ENCODE measurements around the gene ADAM12.
A peak's percentile ranks its signal among the peaks of the same experiment; 100 is the strongest.

The ADAM12 gene

GRCh38 chr10:126245501-126245900 is 142.8 kb downstream of the ADAM12 start:
- in situ Hi-C loops (cut with HindIII; ENCODE audit: low sequenced_read_pairs), result no loop called here
- TF ChIP-seq CTCF (IDR thresholded peaks at IDR 0.05; ENCODE audit: low read depth, low read length, missing control alignments), result no peak

GRCh38 chr10:126243971-126244370 is 144.3 kb downstream of the ADAM12 start:
- peak; percentile 97 for DNase-seq (ENCODE audit: low read depth)
- H3K4me3 ChIP-seq (ENCODE audit: low read depth, low read length), result no peak overlapping the region
- TF ChIP-seq CTCF (IDR thresholded peaks at IDR 0.05; ENCODE audit: low read depth, low read length, missing control alignments), result no peak
- in situ Hi-C loops (cut with HindIII; ENCODE audit: low sequenced_read_pairs), result loop anchor here (5.0 kb wide), 1 partner anchor 37 kb away; no protein-coding TSS in a partner anchor

More at GRCh38 chr10:126245501-126245900, 142.8 kb downstream of the ADAM12 start:
- no peak overlapping the region for H3K4me3 ChIP-seq (ENCODE audit: low read depth, low read length)
- DNase-seq (ENCODE audit: low read depth), result no peak

- no peak for TF ChIP-seq CTCF (IDR thresholded peaks at IDR 0.05; ENCODE audit: low read depth, low read length, missing control alignments)
- H3K4me3 ChIP-seq (ENCODE audit: low read depth, low read length), result no peak overlapping the region
- DNase-seq (ENCODE audit: low read depth), result no peak
- in situ Hi-C loops (cut with HindIII; ENCODE audit: low sequenced_read_pairs), result loop anchor here (5.0 kb wide), 1 partner anchor 36 kb away; no protein-coding TSS in a partner anchor
Observed at GRCh38 chr10:126243306-126243705, 145.0 kb downstream of the ADAM12 start.

GRCh38 chr10:126242397-126243260 is 145.6 kb downstream of the ADAM12 start:
- TF ChIP-seq CTCF (IDR thresholded peaks at IDR 0.05; ENCODE audit: low read depth, low read length, missing control alignments), result no peak
- no peak for DNase-seq (ENCODE audit: low read depth)
- in situ Hi-C loops (cut with HindIII; ENCODE audit: low sequenced_read_pairs), result loop anchor here (5.0 kb wide), 1 partner anchor 35 kb away; no protein-coding TSS in a partner anchor
- H3K4me3 ChIP-seq (ENCODE audit: low read depth, low read length), result no peak overlapping the region

- TF ChIP-seq CTCF (IDR thresholded peaks at IDR 0.05; ENCODE audit: low read depth, low read length, missing control alignments), result no peak
- H3K4me3 ChIP-seq (ENCODE audit: low read depth, low read length), result no peak overlapping the region
- DNase-seq (ENCODE audit: low read depth), result no peak
- in situ Hi-C loops (cut with HindIII; ENCODE audit: low sequenced_read_pairs), result loop anchor here (5.0 kb wide), 1 partner anchor 33 kb away; no protein-coding TSS in a partner anchor
Observed at GRCh38 chr10:126240483-126240882, 147.8 kb downstream of the ADAM12 start.

- no peak overlapping the region for H3K4me3 ChIP-seq (ENCODE audit: low read depth, low read length)
- no peak for TF ChIP-seq CTCF (IDR thresholded peaks at IDR 0.05; ENCODE audit: low read depth, low read length, missing control alignments)
- in situ Hi-C loops (cut with HindIII; ENCODE audit: low sequenced_read_pairs), result loop anchor here (5.0 kb wide), 1 partner anchor 33 kb away; no protein-coding TSS in a partner anchor
- DNase-seq (ENCODE audit: low read depth), result no peak
Observed at GRCh38 chr10:126239844-126240243, 148.4 kb downstream of the ADAM12 start.
